Dedifferentiated amniotic fluid mesenchymal stem cell (primary cell): ENCODE results near the gene TOX3.

Source experiments
- DNase-seq: peaks from one replicate; pipeline ENCODE4 v3.0.0-alpha.2; 2016; ENCODE audit errors: extremely low spot score

The TOX3 gene

GRCh38 chr16:52537516-52537915, 9.4 kb downstream of the TOX3 start:
- DNase-seq: no peak

- DNase-seq: no peak
Measured at GRCh38 chr16:52535076-52535475, 11.9 kb downstream of the TOX3 start.

- no peak for DNase-seq
Measured at GRCh38 chr16:52533296-52533695, 13.6 kb downstream of the TOX3 start.

- DNase-seq: no peak
Measured at GRCh38 chr16:52532384-52532783, 14.6 kb downstream of the TOX3 start.

- no peak for DNase-seq
Measured at GRCh38 chr16:52529226-52529625, 17.7 kb downstream of the TOX3 start.

- no peak for DNase-seq
Measured at GRCh38 chr16:52528393-52529065, 18.4 kb downstream of the TOX3 start.

GRCh38 chr16:52526830-52527229, 20.1 kb downstream of the TOX3 start:
- DNase-seq: no peak

GRCh38 chr16:52526116-52526828, 20.7 kb downstream of the TOX3 start:
- no peak for DNase-seq

GRCh38 chr16:52521570-52521969, 25.4 kb downstream of the TOX3 start:
- no peak for DNase-seq

GRCh38 chr16:52518884-52519283, 28.1 kb downstream of the TOX3 start:
- no peak for DNase-seq

- no peak for DNase-seq
Measured at GRCh38 chr16:52515068-52515671, 31.8 kb downstream of the TOX3 start.

GRCh38 chr16:52512297-52512987, 34.5 kb downstream of the TOX3 start:
- DNase-seq: no peak

GRCh38 chr16:52501746-52502145, 45.2 kb downstream of the TOX3 start:
- no peak for DNase-seq

GRCh38 chr16:52500963-52501362, 46.0 kb downstream of the TOX3 start:
- no peak for DNase-seq

- no peak for DNase-seq
Measured at GRCh38 chr16:52499060-52499440, 47.9 kb downstream of the TOX3 start.

- DNase-seq: no peak
Measured at GRCh38 chr16:52498328-52499059, 48.4 kb downstream of the TOX3 start.

- DNase-seq: no peak
Measured at GRCh38 chr16:52497067-52497816, 49.7 kb downstream of the TOX3 start.

GRCh38 chr16:52496051-52496876, 50.7 kb downstream of the TOX3 start:
- no peak for DNase-seq

GRCh38 chr16:52494621-52495020, 52.3 kb downstream of the TOX3 start:
- no peak for DNase-seq

- no peak for DNase-seq
Measured at GRCh38 chr16:52494145-52494544, 52.8 kb downstream of the TOX3 start.
